Uterus (tissue), 4 donors: ENCODE measurements around the gene KRTAP10-10. TPM values are rescaled to one million over a fixed set of nuclear protein-coding genes. Genes with fewer than 3 reads are reported as not detected.
"Not testable (repeated sequence)": the region's sequence is repeated elsewhere in the genome, so short reads cannot be mapped to it uniquely, and the experiment has no call there.

ENCODE experiments used
- DNase-seq, 2 donors: peaks; one replicate each; pipeline ENCODE4 v3.0.0-alpha.2; 2019 to 2020
- H3K27ac ChIP-seq, 2 donors: fragments of 200-600 bp; sonication (generic); 1 replicate in 1 of 2; 2 replicates in 1 of 2; pipeline ENCODE4 v1.5.1; 2016 to 2018
- H3K27me3 ChIP-seq, 2 donors: fragments of 200-600 bp; sonication (generic); one replicate each; pipeline ENCODE4 v1.5.1; 2018 to 2019; ENCODE audit warnings: control low read depth in 1 of 2
- H3K36me3 ChIP-seq, 2 donors: fragments of 200-600 bp; sonication (generic); one replicate each; pipeline ENCODE4 v1.5.1; 2019; ENCODE audit warnings: control low read depth in 1 of 2
- H3K4me1 ChIP-seq, 2 donors: fragments of 200-600 bp; sonication (generic); one replicate each; pipeline ENCODE4 v1.5.1; 2018 to 2019; ENCODE audit warnings: control low read depth in 1 of 2
- H3K4me3 ChIP-seq, 2 donors: fragments of 200-600 bp; sonication (generic); 1 replicate in 1 of 2; 2 replicates in 1 of 2; pipeline ENCODE4 v1.5.1; 2018 to 2019; ENCODE audit warnings: mild to moderate bottlenecking in 1 of 2
- H3K9me3 ChIP-seq, 2 donors: fragments of 200-600 bp; sonication (generic); one replicate each; pipeline ENCODE4 v1.5.1; 2019; ENCODE audit warnings: control low read depth in 1 of 2
- CTCF ChIP-seq, 4 experiments: fragments of 200-600 bp in 2 of 4; fragments of 450-650 bp in 2 of 4; sonication (generic) in 2 of 4; IDR thresholded peaks; one replicate each; pipeline ENCODE4 v1.5.1; 2016 to 2019; ENCODE audit warnings: antibody characterized with exemption in 4 of 4, mild to moderate bottlenecking in 2 of 4, moderate library complexity in 1 of 4
- POLR2A ChIP-seq, 2 donors: fragments of 450-650 bp; IDR thresholded peaks; one replicate each; pipeline ENCODE4 v1.6.1; 2016; ENCODE audit warnings: antibody characterized with exemption in 2 of 2, mild to moderate bottlenecking in 1 of 2, moderate library complexity in 1 of 2
- intact Hi-C: fragments of 100-400 bp; cut with DNase I; formaldehyde crosslinking; loops from one replicate; pipeline ENCODE4 v1.15.1; 2023; ENCODE audit warnings: low total_unique reads
- total RNA-seq, 4 donors: library from RNA; depleted of rRNA in 3 of 4; stranded (reverse); fragments of >200 nt in 3 of 4; gene quantifications; one replicate each; pipeline versions ENCODE4 v1.1.0 to v1.2.4, GENCODE V29; 2014 to 2023
- donor health status: DM: yes; HTN: yes; CAD: no.

The KRTAP10-10 gene
- total RNA-seq, 4 donors from 2014 or later, result not detected

GRCh38 chr21:44598061-44598460 is 39.1 kb upstream of the KRTAP10-10 start:
- Histone ChIP-seq H3K4me3 (no peak overlapping the region), H3K36me3 (no peaks in the 10 kb centered on the region), H3K9me3 (no peaks in the 10 kb centered on the region), H3K27me3 (no peaks in the 10 kb centered on the region), H3K4me1 (no peaks in the 10 kb centered on the region), H3K27ac (no peak overlapping the region)
- intact Hi-C loops, result no loop called here
- TF ChIP-seq POLR2A (IDR thresholded peaks at IDR 0.05) (no peak), CTCF (IDR thresholded peaks at IDR 0.05) (no peak)
- DNase-seq, result no peak

GRCh38 chr21:44599264-44600029 is 37.7 kb upstream of the KRTAP10-10 start:
- DNase-seq, result no peak
- Histone ChIP-seq H3K9me3 (no peaks in the 10 kb centered on the region), H3K36me3 (no peaks in the 10 kb centered on the region), H3K27me3 (no peaks in the 10 kb centered on the region), H3K4me3 (no peak overlapping the region), H3K4me1 (no peaks in the 10 kb centered on the region), H3K27ac (no peak overlapping the region)
- TF ChIP-seq CTCF (IDR thresholded peaks at IDR 0.05) (no peak), POLR2A (IDR thresholded peaks at IDR 0.05) (no peak)
- intact Hi-C loops, result no loop called here

- H3K27ac ChIP-seq, H3K4me1 ChIP-seq, H3K36me3 ChIP-seq, H3K9me3 ChIP-seq, H3K4me3 ChIP-seq, intact Hi-C loops, DNase-seq, H3K27me3 ChIP-seq: not testable (repeated sequence)
These were observed 36.8 kb upstream of the KRTAP10-10 start, which contains the start of gene KRTAP10-7 for GRCh38 chr21:44600118-44600978. KRTAP10-7 (plus strand) TSS chr21:44600597; CDS start chr21:44600622, 25 bp downstream.

- H3K4me1 ChIP-seq, intact Hi-C loops, H3K9me3 ChIP-seq, H3K36me3 ChIP-seq, DNase-seq, H3K4me3 ChIP-seq, H3K27me3 ChIP-seq, H3K27ac ChIP-seq: not testable (repeated sequence)
These were observed 36.1 kb upstream of the KRTAP10-10 start for GRCh38 chr21:44601091-44601490.

GRCh38 chr21:44601596-44602462 is 35.3 kb upstream of the KRTAP10-10 start:
- Histone ChIP-seq H3K36me3 (no peaks in the 10 kb centered on the region), H3K9me3 (no peaks in the 10 kb centered on the region), H3K27ac (no peak overlapping the region), H3K4me3 (no peak overlapping the region), H3K27me3 (no peaks in the 10 kb centered on the region), H3K4me1 (no peaks in the 10 kb centered on the region)
- no peak for TF ChIP-seq CTCF (IDR thresholded peaks at IDR 0.05)
- TF ChIP-seq POLR2A (IDR thresholded peaks at IDR 0.05), result no peak
- DNase-seq, result no peak
- intact Hi-C loops, result no loop called here
